ENCODE results near the gene EIF3D.

Gene EIF3D

GRCh38 chr22:36506637-36507517 lies 22.1 kb downstream of the EIF3D start, which contains the start of gene FOXRED2:
Gene FOXRED2, minus strand, starts transcription at chr22:36507040. Its CDS starts 618 bp downstream, at chr22:36506422.
- peak; percentile 80 for DNase-seq

GRCh38 chr22:36505998-36506635 lies 22.8 kb downstream of the EIF3D start:
- DNase-seq: no peak

GRCh38 chr22:36497910-36498665 lies 30.9 kb downstream of the EIF3D start:
- DNase-seq: no peak

GRCh38 chr22:36493690-36494110 lies 35.3 kb downstream of the EIF3D start:
- DNase-seq: no peak

DNA sequence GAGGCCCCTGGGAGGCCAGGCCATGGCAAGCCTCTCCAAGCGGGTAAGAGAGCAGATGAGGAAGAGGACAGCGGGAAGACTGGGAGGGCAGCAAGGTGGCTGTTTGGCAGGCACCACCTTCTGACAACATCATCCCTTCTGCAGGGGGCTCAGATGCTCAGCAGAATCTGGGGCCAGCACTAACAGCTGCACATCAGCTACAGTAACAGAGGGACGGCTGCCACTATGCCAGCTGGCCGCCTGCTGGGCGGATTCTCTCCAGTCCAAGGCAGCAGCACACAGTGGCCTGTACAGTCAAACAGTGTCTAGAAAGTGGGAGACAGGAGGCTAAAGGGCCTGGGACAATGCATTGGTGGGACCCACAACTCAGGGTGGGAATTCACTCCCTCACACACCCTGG lies 36.9 kb downstream of the EIF3D start:
- DNase-seq: no peak

- DNase-seq: no peak
Observed at GRCh38 chr22:36491155-36491554, 37.8 kb downstream of the EIF3D start.

- DNase-seq: no peak
Observed at GRCh38 chr22:36486619-36487384, 42.2 kb downstream of the EIF3D start.

GRCh38 chr22:36481393-36482168 lies 47.4 kb downstream of the EIF3D start, which contains the start of gene TXN2:
Gene TXN2, minus strand, starts transcription at chr22:36481640. Its CDS starts 803 bp downstream, at chr22:36480837.
- DNase-seq: peak; percentile 89

DNA sequence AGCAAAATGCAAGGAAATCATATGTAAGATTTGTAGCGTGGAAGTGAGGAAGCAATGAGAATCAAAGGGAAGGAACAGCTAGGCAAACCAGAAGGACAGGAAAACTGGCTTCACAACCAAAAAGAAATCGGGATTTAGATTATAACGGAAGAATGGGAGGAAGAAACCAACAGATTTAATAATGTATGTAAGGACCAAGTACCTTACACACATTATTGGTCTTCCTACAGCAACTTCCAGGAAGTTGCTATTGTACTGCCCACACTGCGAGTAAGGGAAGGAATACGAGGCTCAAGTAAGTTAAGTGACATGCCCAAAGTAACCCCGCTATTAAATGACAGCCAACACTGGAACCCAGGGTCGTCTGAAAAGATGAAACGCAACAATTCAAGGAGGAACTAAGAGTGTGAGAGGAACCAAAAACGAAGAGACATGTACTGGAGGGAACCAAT lies 48.0 kb downstream of the EIF3D start:
- no peak for DNase-seq

DNA sequence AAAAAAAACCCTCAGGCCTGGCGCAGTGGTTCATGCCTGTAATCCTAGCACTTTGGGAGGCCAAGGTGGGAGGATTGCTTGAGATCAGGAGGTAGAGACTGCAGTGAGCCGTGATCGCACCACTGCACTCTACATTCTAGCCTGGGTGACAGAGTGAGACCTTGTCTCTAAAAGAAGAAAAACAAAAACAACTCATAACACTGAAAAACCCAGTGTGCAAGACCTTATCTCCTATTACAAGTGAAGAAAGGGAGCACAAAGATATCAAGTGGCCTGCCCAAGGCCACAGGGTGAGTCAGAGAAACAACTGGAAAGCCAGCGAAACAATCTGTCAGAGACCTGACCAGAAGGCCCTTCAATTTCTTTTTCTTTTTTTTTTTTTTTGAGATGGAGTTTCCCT lies 50.0 kb downstream of the EIF3D start:
- no peak for DNase-seq

GRCh38 chr22:36475341-36475740 lies 53.6 kb downstream of the EIF3D start:
- DNase-seq: no peak

- DNase-seq: no peak
Observed at GRCh38 chr22:36472689-36473088, 56.3 kb downstream of the EIF3D start.

GRCh38 chr22:36471341-36471821 lies 57.6 kb downstream of the EIF3D start:
- DNase-seq: no peak

DNA sequence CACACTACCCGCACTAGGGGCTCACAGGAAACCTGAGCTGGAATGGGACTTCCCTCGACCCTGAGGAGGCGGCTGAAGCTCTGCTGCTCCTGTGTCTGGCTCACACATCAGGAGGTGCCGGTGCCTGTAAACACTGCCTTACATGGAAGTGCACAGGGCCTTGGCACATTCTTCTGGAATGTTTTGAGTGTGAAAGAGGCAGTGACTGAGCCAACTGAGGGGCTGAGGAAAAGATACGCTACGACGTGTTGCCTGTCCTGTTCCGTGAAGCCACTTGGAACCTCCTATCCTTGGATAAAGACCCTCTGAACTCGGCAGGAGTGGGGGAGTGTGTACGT lies 58.0 kb downstream of the EIF3D start:
- DNase-seq: no peak

GRCh38 chr22:36470162-36470993 lies 58.6 kb downstream of the EIF3D start:
- peak; percentile 38 for DNase-seq

DNA sequence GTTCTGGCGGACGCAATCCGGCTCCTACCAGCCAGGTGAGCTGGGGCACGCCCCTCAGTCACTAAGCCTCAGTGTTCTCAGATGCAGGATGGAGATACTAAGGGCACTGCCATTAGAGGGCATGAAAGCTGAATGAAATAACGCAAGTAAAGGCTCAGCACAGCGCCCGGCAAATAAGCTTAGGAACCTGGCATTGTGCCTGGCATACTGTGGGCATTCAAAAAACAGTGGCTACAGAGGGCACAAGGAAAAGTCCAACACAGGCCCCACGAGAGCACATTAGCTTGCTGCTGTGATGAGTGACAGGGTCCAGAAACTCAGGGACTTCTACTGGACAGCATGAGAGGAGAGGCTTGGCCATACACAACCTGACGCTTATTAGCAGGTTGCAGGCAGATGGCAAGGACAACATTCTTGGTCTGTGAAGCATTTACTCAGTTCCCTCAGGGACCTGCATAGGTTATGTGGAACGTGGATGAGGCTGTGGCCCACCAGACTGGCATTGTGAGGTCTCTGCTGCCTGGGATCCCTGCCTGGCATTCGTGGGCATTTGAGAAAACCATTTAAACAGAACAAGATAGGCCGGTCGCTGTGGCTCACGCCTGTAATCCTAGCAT lies 59.8 kb downstream of the EIF3D start:
- no peak for DNase-seq

DNA sequence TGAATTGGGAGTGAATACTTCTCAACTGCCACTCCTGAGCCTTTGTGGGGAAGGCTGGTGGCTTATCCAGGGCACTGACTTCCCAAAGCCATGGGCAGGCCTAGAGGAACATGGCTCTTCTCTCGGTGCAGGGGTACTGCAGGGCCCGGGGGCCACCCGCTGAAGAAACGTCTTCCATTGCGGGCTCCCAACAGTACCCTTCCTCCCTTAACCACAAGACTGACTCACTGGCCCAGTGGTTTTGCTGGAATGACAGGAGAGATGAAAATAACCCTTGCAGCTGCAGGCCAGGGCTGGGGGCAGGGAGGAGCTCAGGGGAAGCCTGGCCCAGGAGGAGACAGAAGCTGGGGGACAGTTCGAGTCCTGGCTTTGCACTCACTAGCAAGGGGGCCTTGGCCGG lies 61.0 kb downstream of the EIF3D start:
- DNase-seq: no peak

- DNase-seq: peak; percentile 17
Observed at GRCh38 chr22:36467042-36467810, 61.7 kb downstream of the EIF3D start.

- DNase-seq: no peak
Observed at GRCh38 chr22:36466258-36466657, 62.7 kb downstream of the EIF3D start.
